Left cardiac atrium (tissue), 4 donors: ENCODE data around the gene VWA8. TPM values are rescaled to one million over a fixed set of nuclear protein-coding genes. Genes with fewer than 3 reads are reported as not detected.
A peak's percentile ranks its signal among the peaks of the same experiment; 100 is the strongest.

Source experiments
- ATAC-seq, 2 donors: fragments of 200-7000 bp; cut with Tn5 transposase; one replicate each; pipeline ENCODE4 v1.9.1; 2020; ENCODE audit warnings: mild to moderate bottlenecking in 2 of 2, moderate library complexity in 2 of 2
- DNase-seq: peaks from one replicate; pipeline ENCODE4 v3.0.0-alpha.2; 2020
- intact Hi-C, 2 donors: fragments of 100-400 bp; cut with DNase I; formaldehyde crosslinking; loops; one replicate each; pipeline versions ENCODE4 v1.14.1 to v1.15.1; 2022 to 2023
- total RNA-seq, 2 donors: library from RNA; stranded (reverse); fragmentation: NEBNext Ultra II Directional; extraction: Animal tissue kit (Norgen Biotek cat#: 25700); gene quantifications; one replicate each; pipeline ENCODE4 v1.2.1, GENCODE V29; 2021
- donor health status: DM: no; HTN: yes; CAD: no.
- donor health status: DM: no; HTN: yes; CAD: no; lungs with severe emphysema.
- donor health status: DM: yes; HTN: yes; CAD: no.
- donor health status: Dilated cardiomyopathy.

VWA8 gene
- total RNA-seq, 2 donors from 2014 or later: 28.2 to 29.9 TPM

GRCh38 chr13:41615528-41615855 is 345.4 kb downstream of the VWA8 start:
- no peak for DNase-seq
- no peak for ATAC-seq
- intact Hi-C loops: no loop called here

- intact Hi-C loops: no loop called here
- ATAC-seq (peak; percentile 13 to 32), DNase-seq (no peak)
Observed at GRCh38 chr13:41614671-41615527, 346.0 kb downstream of the VWA8 start.

GRCh38 chr13:41613984-41614661 is 346.8 kb downstream of the VWA8 start:
- intact Hi-C loops: no loop called here
- ATAC-seq: peak; percentile 85 to 97

DNA sequence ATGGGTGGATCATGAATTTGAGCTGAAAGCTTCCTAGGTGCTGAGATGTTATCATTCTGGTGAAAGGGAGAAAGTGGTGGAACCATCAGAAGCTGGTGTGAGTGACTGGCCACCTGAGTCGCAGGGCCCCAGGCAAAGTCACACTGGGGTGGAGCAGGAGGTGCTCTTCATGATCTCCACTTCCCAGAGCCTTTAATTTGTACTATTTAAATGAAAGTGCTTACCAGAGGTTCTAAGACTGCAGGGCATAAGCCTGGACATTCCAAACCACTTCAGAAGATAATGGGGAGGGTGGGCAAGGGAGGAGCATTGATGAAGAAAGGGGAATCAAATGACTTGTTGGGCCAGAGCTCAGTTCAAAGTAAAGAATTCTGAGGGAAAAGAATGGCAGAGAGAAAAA is 347.4 kb downstream of the VWA8 start:
- no peak for ATAC-seq
- intact Hi-C loops: no loop called here

More at GRCh38 chr13:41613984-41614661, 346.8 kb downstream of the VWA8 start:
- DNase-seq: peak; percentile 62

GRCh38 chr13:41611385-41611784 is 349.5 kb downstream of the VWA8 start:
- no peak for DNase-seq
- no peak for ATAC-seq
- intact Hi-C loops: no loop called here

More for the DNA sequence above, 347.4 kb downstream of the VWA8 start:
- no peak for DNase-seq

GRCh38 chr13:41610404-41610803 is 350.5 kb downstream of the VWA8 start:
- intact Hi-C loops: no loop called here
- DNase-seq (peak; percentile 20), ATAC-seq (no peak)

DNA sequence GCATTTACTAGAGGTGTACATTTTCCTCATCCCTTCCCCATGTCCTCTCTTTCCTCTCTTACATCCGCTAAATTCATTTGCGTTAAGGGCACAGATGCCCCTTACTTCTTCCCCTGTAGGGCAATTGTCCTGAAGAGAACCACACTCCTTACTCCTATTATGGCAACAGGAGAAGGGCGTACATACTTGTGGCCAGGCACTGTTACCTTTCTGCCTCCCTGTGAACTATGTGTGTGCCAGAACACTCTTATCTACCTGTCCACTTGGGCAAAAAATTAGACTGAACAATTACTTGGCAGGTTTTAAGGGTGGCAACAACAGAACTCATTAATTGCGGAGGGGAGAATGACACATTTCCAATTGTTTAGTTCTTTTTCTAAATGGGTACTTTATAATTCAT is 351.1 kb downstream of the VWA8 start:
- intact Hi-C loops: no loop called here
- ATAC-seq: no peak
- DNase-seq: no peak

DNA sequence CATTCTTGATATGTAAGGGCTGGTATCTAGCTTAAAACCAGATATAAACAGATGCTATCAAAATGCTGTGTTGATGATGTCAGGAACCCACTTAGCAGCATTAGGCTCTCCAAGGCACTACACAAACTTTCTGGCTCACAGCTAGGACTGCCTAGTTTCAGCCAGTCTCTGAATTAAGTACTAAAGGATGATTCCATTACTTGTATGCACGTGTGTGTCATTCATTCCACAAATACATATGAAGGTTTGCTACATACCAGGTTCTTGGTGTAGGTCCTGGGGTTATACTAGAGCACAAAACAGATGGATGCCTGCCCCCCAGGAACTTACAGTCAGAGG is 352.1 kb downstream of the VWA8 start:
- no peak for ATAC-seq
- intact Hi-C loops: no loop called here
- DNase-seq: no peak

GRCh38 chr13:41608111-41608838 is 352.6 kb downstream of the VWA8 start:
- ATAC-seq (no peak), DNase-seq (no peak)
- intact Hi-C loops: no loop called here

DNA sequence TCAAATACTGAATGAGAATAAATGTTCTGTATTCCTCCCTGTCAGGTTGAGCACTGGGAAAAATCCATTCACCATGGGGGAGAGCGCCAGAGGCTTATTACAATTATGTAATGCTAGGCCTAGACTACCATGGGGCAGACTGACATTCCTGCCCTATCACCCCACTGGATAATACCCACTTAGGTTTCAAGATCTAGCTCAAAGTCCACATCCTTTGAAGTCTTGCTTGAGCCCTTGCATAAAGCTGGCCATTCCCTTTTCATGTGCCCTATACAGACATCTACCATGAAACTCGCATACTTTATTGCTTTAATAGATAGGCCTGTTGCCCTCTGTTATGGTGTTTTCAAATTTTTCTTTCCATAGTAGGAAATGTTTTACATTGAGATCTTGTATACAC is 354.3 kb downstream of the VWA8 start:
- ATAC-seq (no peak), DNase-seq (no peak)
- intact Hi-C loops: no loop called here

GRCh38 chr13:41605319-41606285 is 355.3 kb downstream of the VWA8 start:
- no peak for ATAC-seq
- intact Hi-C loops: no loop called here
- no peak for DNase-seq

DNA sequence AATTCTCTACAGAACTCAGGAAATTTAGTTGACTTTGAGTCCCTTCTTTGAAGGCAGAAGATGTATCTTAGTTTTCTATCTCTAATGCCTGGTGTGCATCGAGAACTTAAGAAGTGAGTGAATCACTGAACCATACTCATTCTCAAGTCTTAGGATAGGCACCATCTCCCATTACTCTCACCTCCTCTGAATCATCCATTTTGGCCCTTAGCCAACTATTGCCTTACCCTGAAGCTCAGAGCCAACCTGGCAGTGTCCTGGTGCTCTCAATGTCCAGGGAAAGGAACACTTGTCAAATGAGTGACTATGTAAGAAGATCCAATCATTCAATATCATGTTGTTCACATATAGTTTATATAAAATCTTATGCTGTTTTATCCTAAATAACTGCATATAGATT is 357.0 kb downstream of the VWA8 start:
- DNase-seq (no peak), ATAC-seq (peak in 1 of 2 donors; percentile 84)
- intact Hi-C loops: no loop called here

- intact Hi-C loops: no loop called here
- no peak for ATAC-seq
Observed at GRCh38 chr13:41601718-41602445, 359.0 kb downstream of the VWA8 start.

GRCh38 chr13:41599619-41600018 is 361.3 kb downstream of the VWA8 start:
- no peak for ATAC-seq

More at GRCh38 chr13:41601718-41602445, 359.0 kb downstream of the VWA8 start:
- no peak for DNase-seq

DNA sequence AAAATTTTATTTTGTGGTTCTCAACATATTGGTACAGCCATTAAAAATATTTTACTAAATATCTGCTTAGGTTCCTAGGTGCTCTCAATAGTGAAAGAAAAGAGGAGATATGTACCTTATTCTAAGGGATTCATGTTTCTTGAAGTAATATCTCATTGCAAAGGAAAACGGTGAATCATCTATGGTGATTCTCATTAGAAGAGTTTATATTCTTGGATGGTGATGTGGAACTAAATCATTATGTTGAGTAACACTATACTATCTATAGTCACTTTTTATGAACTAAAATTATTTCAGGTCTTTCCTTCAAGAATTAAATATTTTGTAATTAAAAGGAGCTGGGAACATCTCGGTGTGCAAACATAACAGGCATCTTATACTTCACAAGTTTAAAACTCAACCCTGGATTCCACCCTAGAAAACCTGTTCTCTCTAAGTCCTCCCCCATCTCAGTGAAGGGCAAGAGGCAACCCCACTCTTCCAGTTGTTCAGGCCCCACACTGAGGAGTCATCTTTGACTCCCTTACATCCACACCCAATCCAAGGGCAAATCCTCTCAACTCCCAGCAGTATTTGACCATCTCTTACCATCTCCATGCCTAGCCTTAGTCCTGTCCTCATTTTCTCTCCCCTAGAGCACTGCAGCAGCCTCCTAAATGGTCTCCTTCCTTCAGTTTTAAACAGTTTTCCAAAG is 363.4 kb downstream of the VWA8 start:
- DNase-seq (no peak), ATAC-seq (no peak)
- intact Hi-C loops: no loop called here

More at GRCh38 chr13:41599619-41600018, 361.3 kb downstream of the VWA8 start:
- no peak for DNase-seq
- intact Hi-C loops: no loop called here

- DNase-seq: no peak
- ATAC-seq: no peak
- intact Hi-C loops: no loop called here
Observed at GRCh38 chr13:41596190-41596589, 364.7 kb downstream of the VWA8 start.

DNA sequence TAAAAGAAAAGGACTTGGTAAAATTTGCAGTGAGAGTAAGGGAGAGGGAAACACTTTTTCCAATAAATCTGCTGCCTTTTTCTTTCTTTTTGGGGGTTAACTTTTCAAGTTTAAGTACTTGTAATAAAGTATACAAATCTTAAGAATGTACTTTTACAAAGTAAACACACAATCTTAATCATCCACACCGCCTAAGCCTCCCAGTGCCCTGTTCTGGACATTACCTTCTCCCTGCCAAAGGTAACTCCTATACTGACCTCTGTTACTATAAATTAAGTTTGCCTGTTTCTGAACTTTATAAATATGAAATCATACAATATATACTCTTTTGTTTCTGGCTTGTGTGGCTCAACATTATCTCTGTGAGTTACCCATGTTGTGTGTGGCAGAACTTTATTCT is 365.6 kb downstream of the VWA8 start:
- no peak for ATAC-seq
- no peak for DNase-seq
- intact Hi-C loops: no loop called here

GRCh38 chr13:41590643-41591042 is 370.3 kb downstream of the VWA8 start:
- no peak for DNase-seq
- intact Hi-C loops: no loop called here
- no peak for ATAC-seq
